ENCODE data around the gene GNAT1. TPM values are rescaled to one million over a fixed set of nuclear protein-coding genes. Genes with fewer than 3 reads are reported as not detected.

Gene GNAT1
- total RNA-seq, 1 donor from 2014 or later, result not detected

DNA sequence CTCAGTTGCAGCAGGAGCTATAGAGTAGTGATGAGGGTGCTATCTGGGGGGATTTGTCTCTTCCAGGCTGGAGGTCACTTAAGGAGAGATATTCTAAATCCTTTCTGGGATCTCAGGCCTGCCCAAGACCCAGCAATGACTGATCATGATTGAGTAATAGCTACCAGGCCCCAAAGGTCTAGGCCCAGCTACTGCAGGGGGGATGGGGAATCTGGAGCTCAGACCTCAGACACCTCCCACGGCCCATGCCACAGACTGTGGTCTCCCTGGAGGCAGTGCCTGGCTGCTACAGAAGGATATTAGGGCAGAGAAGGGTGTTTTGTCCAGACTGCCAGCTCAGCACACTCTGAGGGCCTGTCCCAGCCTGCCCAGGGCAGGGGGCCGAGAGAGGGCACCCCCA is 20.5 kb downstream of the GNAT1 start:
- peaks cover 5% of the 10 kb centered on the region for H3K4me1 Mint-ChIP-seq
- TF ChIP-seq, protein P1, sequence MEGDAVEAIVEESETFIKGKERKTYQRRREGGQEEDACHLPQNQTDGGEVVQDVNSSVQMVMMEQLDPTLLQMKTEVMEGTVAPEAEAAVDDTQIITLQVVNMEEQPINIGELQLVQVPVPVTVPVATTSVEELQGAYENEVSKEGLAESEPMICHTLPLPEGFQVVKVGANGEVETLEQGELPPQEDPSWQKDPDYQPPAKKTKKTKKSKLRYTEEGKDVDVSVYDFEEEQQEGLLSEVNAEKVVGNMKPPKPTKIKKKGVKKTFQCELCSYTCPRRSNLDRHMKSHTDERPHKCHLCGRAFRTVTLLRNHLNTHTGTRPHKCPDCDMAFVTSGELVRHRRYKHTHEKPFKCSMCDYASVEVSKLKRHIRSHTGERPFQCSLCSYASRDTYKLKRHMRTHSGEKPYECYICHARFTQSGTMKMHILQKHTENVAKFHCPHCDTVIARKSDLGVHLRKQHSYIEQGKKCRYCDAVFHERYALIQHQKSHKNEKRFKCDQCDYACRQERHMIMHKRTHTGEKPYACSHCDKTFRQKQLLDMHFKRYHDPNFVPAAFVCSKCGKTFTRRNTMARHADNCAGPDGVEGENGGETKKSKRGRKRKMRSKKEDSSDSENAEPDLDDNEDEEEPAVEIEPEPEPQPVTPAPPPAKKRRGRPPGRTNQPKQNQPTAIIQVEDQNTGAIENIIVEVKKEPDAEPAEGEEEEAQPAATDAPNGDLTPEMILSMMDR (conservative IDR thresholded peaks at IDR 0.05), result no peak
- DNase-seq (ENCODE audit: low read depth, low spot score), result no peak
- no peak overlapping the region for H3K4me3 Mint-ChIP-seq
- H3K9me3 Mint-ChIP-seq, result no peaks in the 10 kb centered on the region
- peak overlapping the region; percentile 50 for H3K27ac Mint-ChIP-seq (ENCODE audit: unreplicated experiment)
- peaks cover 15% of the 10 kb centered on the region for H3K27me3 Mint-ChIP-seq (ENCODE audit: low read depth)
- H3K36me3 Mint-ChIP-seq (ENCODE audit: low read depth), result no peaks in the 10 kb centered on the region

- H3K4me1 Mint-ChIP-seq, result peaks cover 5% of the 10 kb centered on the region
- H3K27me3 Mint-ChIP-seq (ENCODE audit: low read depth), result peaks cover 9% of the 10 kb centered on the region
- H3K4me3 Mint-ChIP-seq, result no peak overlapping the region
- H3K9me3 Mint-ChIP-seq, result no peaks in the 10 kb centered on the region
- DNase-seq (ENCODE audit: low read depth, low spot score), result no peak
- TF ChIP-seq, protein P1 (conservative IDR thresholded peaks at IDR 0.05), result peak; percentile 38
- no peaks in the 10 kb centered on the region for H3K36me3 Mint-ChIP-seq (ENCODE audit: low read depth)
- no peak overlapping the region for H3K27ac Mint-ChIP-seq (ENCODE audit: unreplicated experiment)
These were observed 21.1 kb downstream of the GNAT1 start for GRCh38 chr3:50212502-50212901.

GRCh38 chr3:50212971-50213370 is 21.6 kb downstream of the GNAT1 start:
- no peaks in the 10 kb centered on the region for H3K36me3 Mint-ChIP-seq (ENCODE audit: low read depth)
- no peak overlapping the region for H3K27ac Mint-ChIP-seq (ENCODE audit: unreplicated experiment)
- no peak overlapping the region for H3K4me3 Mint-ChIP-seq

DNA sequence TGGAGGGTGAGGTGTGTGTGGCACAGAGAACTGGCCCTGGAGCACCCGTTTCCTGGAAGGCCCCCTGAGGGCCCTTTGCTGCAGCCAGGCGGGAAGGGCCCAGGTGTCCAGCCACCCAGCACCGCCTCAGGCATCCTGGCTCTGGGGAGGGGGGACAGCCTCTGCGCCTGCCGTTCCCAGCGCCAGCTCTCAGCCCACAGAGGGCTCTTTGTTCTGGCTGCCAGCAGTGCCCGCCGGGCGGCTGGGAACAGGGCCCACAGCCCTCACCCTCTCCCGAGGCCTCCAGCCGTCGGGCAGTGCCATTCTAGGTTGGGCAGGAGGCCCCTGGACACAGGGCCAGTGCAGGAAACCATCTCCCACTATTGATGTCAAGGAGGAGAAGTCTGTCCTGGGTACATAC is 22.0 kb downstream of the GNAT1 start:
- no peaks in the 10 kb centered on the region for H3K36me3 Mint-ChIP-seq (ENCODE audit: low read depth)
- H3K27me3 Mint-ChIP-seq (ENCODE audit: low read depth), result peaks cover 5% of the 10 kb centered on the region
- no peaks in the 10 kb centered on the region for H3K9me3 Mint-ChIP-seq
- peaks cover 5% of the 10 kb centered on the region for H3K4me1 Mint-ChIP-seq
- no peak overlapping the region for H3K4me3 Mint-ChIP-seq
- H3K27ac Mint-ChIP-seq (ENCODE audit: unreplicated experiment), result no peak overlapping the region
- no peak for DNase-seq (ENCODE audit: low read depth, low spot score)
- TF ChIP-seq, protein P1 (conservative IDR thresholded peaks at IDR 0.05), result no peak

More at GRCh38 chr3:50212971-50213370, 21.6 kb downstream of the GNAT1 start:
- Mint-ChIP-seq H3K9me3 (no peaks in the 10 kb centered on the region), H3K27me3 (ENCODE audit: low read depth) (peaks cover 6% of the 10 kb centered on the region), H3K4me1 (peaks cover 5% of the 10 kb centered on the region)
- no peak for DNase-seq (ENCODE audit: low read depth, low spot score)
- TF ChIP-seq, protein P1 (conservative IDR thresholded peaks at IDR 0.05), result no peak

- Mint-ChIP-seq H3K9me3 (no peaks in the 10 kb centered on the region), H3K27ac (ENCODE audit: unreplicated experiment) (no peak overlapping the region)
These were observed 23.4 kb downstream of the GNAT1 start for GRCh38 chr3:50214824-50215223.

More at GRCh38 chr3:50214824-50215223, 23.4 kb downstream of the GNAT1 start:
- Mint-ChIP-seq H3K4me1 (no peaks in the 10 kb centered on the region), H3K4me3 (no peak overlapping the region), H3K36me3 (ENCODE audit: low read depth) (no peaks in the 10 kb centered on the region), H3K27me3 (ENCODE audit: low read depth) (no peaks in the 10 kb centered on the region)
- TF ChIP-seq, protein P1 (conservative IDR thresholded peaks at IDR 0.05), result no peak
- no peak for DNase-seq (ENCODE audit: low read depth, low spot score)

Measured in neural crest cell (in vitro differentiated cells).